NCI-H82 (cell line): Measurements from ENCODE around the gene SFSWAP.

Experiments used
- DNase-seq: peaks from one replicate; lab custom pipeline; 2025; lab: John Stamatoyannopoulos, UW

Gene SFSWAP

DNA sequence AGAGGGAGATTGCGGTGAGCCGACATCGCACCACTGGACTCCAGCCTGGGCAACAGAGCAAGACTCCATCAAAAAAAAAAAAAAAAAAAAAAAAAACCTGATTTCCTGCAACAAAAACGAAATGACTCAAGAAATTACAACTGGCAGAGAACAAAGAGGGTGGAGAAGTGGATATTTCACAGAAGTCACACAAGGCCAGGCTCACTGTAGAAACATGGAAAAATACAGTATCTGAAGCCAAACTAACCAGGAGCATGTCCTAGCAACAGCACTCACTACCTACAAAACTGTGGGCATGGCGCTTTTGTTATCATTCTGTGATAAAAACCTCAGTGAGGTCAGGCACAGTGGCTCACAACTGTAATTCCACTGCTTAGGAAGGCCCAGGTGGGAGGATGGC lies 105.6 kb downstream of the SFSWAP start:
- no peak for DNase-seq

DNA sequence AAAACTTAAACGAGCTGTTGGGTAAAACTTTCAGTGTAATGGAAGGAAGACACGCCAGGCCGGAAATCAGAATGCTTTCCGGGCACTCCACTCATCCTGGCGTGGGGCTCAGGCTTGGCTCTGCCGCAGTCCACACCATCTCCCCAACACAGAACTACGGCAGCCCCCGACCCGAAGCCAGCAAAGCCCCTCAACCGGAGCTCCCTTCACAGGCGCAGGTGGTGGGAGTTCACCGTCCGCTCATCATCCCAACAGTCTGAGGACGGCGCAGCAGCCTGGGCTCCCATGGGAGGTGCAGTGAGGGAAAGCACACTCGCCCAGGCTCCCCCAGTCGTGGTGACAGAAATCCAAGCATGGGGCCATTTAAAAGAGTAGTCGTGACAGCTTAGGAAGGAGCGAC lies 106.4 kb downstream of the SFSWAP start:
- DNase-seq, result no peak

DNA sequence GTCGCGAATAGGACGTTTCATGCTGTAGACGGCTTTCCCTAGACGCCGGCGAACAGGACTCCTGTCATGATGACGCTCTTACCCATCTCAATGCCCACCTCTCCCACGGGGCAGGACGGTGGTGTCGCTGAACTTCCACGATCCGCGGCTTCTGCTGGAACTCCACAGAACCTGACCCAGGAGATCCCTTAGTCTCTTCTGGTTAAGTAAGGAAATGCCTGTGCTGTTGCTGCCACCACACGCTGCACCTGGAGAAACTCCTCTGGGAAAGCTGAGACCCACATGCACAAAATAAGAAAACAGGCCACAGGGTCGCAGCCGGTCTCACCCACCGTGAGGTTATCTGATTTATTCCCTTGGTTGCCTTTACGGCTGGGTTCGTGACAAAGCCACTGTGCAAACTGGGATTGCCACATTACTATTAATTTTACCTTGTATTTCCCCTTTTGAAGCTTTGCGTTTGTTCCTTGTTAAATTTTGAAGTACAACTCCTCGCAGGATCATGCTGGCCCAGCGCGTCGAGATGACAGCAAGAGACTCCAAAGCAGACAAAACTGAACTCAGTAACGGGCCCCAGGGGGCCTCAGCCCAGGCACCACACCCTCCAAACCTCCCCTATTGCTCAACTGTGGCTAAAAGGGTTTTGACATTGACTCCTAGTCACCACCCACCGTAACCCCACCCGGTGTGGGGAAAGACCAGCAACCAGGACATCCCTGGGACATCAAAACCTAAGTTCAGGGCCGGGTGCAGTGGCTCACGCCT lies 108.1 kb downstream of the SFSWAP start:
- DNase-seq, result no peak

DNA sequence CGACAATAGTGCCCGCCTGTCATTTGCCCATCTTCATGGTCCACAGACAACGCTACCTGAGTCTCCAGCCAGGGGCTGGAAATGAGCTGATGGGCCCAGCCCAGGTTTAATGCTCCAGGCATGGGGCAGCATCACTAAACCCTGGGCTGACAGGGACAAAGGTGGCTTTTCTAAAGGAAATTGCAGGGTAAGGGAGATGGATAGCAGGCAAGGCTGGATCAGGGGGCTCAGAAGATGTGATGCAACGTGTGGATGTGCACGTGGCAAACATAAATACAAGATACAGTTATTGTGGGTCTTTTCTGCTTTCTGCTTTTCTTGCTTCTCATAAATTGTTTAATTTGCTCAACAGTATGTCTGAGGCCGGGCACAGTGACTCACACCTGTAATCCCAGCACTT lies 113.6 kb downstream of the SFSWAP start:
- no peak for DNase-seq

DNA sequence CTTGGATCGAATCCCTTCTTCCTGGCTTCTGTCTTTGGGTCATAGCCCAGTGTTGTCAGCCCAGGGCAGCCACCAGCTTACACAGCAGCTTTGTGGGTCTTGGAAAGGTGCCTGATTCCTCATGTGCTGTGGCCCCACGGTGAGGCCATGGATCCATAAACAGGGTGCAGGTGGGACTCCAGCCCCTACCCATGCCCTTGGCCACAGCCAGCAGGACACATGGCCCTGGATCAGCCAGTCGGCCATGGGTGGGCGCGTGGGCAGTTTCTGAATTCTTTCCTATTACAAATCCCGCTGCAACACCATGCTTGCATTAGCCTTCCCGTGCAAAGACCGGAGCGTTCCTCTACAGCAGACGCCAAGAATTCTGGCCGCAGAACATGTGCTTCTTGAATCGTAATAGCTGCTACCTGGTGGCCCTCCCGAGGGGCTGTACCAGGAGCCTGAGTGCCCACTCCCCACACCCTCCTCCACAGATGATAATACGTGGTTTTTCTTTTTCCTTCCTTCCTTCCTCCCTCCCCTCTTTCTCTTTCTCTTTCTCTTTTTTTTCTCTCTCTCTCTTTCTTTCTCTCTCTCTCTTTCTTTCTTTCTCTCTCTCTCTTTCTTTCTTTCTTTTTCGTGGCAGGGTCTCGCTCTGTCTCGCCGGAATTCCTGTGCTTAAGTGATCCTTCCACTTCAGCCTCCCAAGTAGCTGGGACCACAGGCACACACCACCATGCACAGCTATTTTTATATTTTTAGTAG lies 114.4 kb downstream of the SFSWAP start:
- DNase-seq, result no peak

DNA sequence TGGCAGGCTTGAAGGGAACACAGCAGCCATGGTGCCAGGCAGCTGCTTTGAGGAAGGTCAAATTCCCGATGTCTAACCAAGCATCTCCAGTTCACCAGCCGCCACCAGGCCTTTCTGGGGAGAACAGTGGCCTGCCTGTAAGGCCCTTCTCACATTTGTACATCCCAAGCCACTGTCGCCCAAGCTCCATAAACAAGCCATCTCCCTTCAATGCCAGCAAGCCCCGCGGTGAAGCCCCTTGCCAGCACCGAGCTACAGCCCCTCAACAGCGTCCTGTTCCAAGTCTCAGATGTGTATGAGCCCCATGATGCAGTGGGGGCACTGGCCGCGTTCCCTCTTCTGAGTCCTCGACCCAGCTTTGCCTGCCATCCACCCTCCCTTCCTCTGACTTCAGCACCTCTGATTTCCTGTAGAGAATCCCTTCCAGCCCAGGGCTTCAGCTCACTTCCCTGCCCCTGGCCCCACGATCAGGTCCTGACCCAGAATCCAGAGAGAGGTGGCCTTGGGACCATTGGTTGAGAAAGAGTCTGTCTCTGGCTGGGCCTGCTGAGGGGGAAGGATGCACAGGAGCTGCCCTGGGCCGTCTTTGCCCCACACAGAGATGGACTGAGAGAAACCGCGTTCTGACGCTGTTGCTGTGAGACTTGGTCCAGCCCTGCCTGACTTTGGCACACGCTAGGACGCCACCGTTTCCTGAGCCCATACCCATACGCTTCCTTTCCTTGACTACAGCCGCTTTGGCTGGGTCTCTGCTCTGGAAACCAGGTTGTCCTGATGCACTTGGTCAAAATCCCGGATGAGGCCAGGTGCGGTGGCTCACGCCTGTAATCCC lies 115.4 kb downstream of the SFSWAP start:
- DNase-seq, result no peak

DNA sequence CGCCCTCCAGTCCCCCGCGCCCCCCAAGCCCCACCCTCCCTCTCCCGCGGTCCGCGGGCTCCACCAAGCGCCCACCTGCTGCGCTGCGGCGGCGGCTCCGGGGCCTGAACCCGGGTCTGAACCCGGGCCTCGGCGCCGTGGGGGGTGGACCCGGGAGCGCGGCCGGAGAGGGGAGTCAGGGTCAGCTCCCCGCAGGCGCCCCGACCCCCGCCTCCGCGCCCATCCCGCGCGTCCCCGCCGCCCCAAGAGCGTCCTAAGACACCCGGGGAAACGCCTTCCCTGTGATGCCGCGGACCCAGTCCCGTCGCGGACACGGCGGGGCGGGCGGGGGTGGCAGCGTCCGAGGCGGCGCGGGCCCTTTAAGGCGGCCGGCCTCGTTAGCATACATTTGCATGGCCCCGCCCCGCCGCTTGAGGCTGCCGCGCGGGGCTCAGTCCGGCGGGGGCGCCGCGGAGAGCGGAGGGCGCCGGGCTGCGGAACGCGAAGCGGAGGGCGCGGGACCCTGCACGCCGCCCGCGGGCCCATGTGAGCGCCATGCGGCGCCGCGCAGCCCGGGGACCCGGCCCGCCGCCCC lies 117.2 kb downstream of the SFSWAP start, which contains the start of gene MMP17:
TSS of gene MMP17 (plus strand) at position 433 of the 574 bp plus-strand sequence. CDS start at position 535, 102 bp downstream.
- DNase-seq, result peak; percentile 77

DNA sequence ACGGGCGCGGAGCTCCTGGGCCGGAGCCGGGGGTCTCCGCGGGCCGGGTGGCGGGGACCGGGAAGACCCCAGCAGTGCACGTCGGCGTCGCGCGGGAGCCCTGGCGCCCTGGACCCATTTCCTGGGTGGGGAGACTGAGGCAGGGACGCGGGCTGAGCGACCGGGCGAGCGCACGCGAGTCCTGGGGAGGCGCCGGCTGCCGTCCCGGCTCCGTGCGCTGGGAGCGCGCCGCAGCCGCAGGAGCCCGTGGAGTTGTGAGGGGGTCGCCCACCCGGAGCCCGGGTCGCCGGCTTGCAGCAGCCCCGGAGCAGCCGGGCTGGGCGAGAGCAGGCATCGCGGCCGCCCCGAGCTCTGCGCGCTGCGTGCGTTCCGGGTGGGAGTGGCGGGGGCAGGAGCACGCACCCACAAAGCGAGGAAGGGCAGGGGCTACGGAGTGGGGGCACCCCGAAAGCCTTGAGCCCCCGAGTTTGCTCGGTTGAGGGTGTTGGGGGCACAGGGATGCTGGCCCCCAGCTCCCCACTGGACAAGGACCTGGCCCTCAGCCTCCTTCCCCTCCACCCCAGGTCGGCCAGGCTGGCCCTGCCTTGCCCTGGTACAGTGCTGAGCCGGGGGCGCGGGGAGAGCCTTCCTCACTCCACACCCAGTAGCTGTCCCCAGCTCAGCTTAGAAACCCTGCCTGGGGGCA lies 117.9 kb downstream of the SFSWAP start:
- peak; percentile 32 for DNase-seq

DNA sequence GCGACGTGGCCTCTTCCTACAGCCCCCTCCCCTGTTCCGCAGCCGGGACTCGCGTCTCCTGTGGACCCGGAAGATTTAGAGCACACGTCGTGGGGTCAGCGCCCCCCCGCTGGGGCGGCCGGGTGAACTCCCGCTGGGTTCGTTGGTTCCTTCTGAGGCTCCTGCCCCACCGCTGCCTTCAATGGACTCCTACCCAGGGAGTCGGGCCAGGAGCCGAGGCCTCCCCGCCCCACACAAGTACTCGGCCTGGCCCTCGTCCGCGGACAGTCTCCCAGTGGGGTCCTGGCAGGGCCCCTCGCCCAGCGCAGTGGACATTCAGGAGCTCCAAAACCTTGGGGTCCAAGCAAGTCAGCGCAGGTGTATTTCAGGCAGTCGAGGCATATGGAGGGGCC lies 118.5 kb downstream of the SFSWAP start:
- DNase-seq, result no peak

DNA sequence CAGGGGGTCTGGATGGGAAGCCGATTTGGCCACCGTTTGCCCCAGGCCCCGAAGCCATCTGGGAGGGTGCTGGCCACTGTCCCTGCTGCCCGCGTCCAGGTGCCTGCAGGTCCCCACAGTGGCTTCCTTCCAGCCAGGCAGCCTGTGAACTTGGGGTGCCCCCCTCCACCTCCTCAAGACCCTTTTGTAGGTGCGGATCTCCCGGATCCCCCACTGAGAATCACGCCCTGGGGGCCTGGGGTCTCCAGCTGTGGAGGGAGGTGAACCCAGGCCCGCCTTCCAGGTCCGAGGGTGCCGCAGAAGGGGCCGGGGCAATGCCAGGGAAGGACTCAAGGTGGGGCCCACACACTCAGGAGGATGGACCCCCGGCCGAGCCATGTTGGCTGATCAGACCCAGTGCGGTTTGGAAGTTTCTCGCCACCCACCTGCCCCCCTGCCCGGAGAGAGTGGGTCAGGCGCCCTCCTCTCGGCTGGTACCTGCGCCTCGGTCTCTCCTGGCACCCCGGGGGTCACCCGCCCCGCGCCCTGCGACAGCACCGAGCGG lies 119.0 kb downstream of the SFSWAP start:
- DNase-seq, result no peak

DNA sequence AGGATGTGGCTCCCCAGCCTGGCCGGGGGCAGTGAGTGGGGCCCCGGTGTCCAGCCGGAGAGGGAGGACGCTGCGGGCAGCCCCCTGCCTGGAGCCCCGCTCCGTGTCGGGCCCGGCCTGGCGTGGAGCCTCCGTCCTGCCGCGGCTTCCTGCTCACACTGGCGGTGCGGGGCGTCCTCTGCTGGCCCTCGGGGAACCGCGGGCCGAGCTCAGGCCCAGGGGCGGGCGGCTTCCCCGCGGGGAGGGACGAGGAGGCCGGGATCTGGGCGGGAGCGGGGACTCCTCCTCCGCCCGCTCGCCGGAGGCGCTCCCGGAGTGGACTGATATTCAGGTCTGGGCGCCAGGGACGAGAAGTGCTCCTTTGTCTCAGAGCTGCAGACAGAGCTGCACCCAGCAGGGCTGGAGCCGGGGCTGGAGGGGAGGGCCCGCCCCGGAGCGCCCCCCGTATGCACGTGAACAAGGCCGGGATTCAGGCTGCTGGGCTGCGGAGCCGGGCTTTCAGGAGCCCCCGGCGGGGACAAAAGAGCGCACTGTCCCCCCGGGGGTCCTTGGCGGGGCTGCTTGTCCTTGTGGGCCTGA lies 119.5 kb downstream of the SFSWAP start:
- peak; percentile 75 for DNase-seq

DNA sequence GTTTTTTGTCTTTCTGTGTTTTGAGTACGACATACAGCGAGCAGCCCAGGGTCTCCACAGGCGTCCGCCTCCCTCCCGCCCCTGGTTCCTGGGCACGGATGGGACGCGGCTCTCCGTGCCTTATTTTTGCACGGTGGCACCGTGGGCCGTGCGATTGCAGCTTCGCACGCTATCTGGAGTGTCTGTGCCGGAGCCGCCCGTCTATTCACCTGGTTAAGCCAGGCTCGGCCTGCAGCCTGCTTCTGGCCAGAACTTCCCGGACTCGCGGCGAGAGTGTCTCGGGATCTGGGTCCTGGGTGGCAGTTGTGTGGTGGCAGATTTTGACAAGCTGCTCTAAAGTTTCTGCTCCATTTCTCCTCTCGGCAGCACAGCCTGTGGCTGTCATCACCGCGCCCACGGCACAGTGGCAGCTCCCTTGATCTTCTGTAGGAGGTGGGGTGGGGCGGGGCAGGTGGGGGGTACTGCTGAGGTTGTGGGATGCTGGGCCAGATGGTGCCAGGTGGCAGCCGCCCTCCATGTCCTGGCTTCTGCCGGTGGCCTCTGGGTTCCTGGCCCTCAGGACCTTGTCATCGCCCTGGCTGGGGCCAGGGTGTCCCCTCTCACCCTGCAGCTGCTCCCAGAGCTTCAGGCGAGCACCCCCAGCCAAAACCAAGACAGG lies 120.2 kb downstream of the SFSWAP start:
- DNase-seq, result peak; percentile 67

DNA sequence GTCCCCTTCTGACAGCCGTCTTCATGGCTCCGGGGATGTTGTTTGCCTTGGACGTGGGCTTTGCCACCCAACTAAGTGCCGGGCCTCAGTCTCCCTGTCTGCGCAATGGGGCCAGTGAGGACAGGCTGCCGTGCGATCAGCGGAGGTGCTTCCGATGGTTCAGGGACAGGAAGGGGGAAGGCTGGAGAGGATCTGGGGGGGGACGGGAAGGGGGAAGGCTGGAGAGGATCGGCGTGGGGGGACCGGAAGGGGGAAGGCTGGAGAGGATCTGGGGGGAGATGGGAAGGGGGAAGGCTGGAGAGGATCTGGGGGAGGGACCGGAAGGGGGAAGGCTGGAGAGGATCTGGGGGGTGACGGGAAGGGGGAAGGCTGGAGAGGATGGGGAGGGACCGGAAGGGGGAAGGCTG lies 120.7 kb downstream of the SFSWAP start:
- DNase-seq, result peak; percentile 71

DNA sequence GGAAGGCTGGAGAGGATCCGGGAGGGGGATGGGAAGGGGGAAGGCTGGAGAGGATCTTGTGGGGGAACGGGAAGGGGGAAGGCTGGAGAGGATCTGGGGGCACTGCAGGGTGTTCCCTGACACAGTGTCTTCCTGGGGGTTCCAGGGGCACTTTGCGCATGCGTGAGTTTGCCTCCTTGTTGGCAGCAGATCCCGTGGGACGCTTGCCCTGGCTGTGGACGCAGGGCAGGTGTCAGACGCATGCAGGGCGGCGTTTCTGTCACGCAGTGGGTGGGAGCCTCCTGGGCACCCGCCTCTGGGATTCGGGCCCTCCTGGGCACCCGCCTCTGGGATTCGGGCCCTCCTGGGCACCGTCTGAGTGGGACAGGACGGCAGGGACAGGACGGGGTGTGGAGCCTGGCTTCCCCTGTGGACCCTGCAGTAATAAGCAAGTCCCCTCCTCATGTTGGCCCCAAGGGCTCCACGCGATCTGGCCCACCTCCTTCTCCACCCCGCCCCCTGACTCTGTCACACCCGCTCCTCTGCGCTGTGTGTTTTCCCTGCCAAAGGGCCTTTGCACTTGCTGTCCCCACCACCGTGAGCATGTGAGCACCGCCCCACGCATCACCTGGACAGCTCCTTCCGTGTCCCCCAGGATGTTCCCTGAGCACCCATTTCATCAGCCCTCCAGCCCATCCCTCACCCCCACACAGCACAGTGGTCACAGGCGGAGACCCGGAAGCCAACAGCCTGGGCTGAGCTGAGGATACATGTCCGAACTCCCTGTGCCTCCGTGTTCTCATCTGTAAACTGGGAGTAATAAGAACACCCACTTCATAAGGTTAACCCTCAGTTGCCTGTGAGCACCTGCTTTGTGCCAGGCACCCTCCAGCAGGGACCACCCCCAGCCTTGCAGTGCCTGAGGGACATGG lies 121.7 kb downstream of the SFSWAP start:
- DNase-seq, result peak; percentile 64

DNA sequence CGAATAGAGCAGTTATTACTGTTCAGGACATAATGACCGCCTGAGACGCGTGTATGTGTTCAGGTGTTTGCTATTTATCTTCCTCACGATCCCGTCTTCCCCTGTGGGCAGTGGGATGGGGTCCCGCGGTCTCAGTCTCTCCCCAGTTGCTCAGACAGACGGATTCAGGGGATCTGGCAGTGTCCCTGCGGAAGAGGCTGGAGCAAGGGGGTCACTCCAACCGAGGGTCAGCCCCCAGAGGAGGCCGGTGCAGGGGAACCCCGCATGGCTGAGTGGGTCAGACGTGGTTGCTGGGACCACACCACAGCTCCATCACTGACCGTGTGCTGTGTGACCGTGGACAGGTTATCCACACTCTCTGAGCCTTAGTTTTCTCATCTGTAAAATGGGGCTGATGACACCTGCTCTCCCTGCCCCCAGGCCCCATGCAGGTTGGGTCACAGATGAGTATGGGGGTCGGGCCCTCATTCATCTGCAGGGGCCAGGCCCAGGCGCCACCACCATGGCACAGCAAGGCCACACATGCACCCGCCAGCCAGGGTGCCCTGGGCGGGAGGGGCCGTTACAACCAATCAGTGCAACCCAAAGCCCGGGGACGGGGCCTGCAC lies 122.5 kb downstream of the SFSWAP start:
- no peak for DNase-seq

DNA sequence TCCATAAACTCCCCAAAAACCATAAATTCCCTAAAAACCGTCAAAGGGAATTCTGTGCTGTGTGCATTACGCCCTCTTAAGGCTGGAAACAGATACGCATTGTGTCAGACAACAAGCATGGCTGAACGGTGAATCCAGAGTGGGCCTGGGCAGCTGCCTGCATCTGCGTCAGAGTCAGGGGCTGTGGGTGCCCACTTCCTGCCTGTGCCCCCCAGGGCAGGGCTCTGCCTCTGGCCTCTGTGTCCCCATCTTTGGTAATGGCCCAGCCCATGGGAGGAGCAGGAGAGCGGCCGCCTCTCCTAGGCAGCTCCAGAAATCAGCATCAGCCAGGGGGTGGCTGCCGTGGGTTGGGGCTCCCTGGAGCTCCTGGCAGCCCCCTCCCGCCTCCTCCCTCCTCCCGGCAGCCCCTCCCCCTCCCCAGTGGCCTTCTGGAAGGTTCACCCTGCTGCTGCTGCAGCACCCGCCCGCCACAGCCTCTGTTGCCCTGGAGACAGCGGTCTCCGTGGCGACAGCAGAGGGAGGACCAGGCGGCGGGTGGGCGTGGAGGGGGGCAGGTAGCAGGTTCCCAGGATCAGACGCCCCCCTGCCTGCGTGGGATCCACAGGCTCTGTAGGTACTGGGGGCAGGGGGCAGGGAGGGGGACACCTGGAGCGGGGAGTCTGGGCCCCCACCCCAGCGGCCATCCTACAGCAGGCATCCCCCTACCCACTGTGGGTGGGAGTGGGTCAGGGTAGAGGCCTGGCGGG lies 123.2 kb downstream of the SFSWAP start:
- no peak for DNase-seq

DNA sequence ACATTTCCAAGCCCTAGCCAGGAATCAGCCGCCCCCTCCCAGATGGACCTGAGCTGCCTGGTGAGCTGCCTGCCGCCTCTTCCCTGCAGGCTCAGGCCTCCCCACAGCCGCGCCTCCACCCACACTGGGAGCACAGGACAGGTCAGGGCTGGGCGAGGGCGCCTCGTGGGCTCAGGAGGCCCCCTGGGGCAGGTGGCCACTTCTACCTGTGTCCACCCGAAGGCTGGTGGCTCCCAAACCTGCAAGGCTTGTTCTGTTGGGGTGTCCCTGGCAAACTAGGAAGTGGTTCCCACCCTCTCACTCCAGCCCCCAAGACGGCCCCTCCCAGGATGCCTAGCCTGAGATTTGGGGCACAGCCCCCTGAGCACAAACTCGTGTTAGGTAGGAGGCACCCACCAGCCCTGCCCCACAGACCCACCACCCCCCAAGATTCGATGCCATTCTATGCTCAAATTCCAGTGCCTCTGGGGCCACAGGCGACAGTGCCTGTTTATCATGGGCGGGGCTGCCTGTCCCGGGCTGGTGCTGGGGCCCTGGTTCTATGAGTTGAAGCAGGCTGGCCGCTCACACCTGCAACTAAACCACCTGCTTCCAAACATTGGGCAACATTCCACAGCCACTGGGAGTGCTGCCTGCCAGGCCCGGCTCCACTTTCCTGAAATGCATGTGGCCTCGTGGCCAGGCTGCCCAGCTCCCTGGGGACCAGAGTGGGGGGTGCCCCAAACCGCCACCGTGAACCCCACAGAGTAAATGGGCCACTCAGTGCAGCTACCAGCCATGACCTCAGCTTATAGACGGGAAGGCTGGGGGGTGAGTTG lies 124.1 kb downstream of the SFSWAP start:
- DNase-seq, result no peak
